ENCODE measurements around the gene TMEM120B. TPM values are rescaled to one million over a fixed set of nuclear protein-coding genes. Genes with fewer than 3 reads are reported as not detected.

Gene TMEM120B
- total RNA-seq: 9.4 and 13.9 TPM in 2 replicates

GRCh38 chr12:121712461-121713256 lies at the start of gene TMEM120B:
Gene TMEM120B (plus strand): TSS chr12:121712752. CDS start chr12:121712896, 144 bp downstream.

GRCh38 chr12:121669521-121669900 lies 43.0 kb upstream of the TMEM120B start, which contains the start of gene MORN3:
Gene MORN3 (minus strand): TSS chr12:121669654. CDS start chr12:121669483, 171 bp downstream.

GRCh38 chr12:121793440-121793837 lies 80.9 kb downstream of the TMEM120B start, which contains the start of gene RHOF:
Gene RHOF (minus strand): TSS chr12:121793688. CDS start chr12:121793633, 55 bp downstream.

GRCh38 chr12:121803861-121804416 lies 91.4 kb downstream of the TMEM120B start, which contains the start of gene SETD1B:
Gene SETD1B (plus strand): TSS chr12:121804009. CDS start chr12:121804738, 729 bp downstream.

Other genes starting within 250 kb of the TMEM120B start
- gene KDM2B, start 131.7 kb upstream of the TMEM120B start, total RNA-seq: 25.2 and 34.7 TPM in 2 replicates
- 10.8 and 16.2 TPM in 2 replicates for gene ORAI1, start 86.2 kb upstream of the TMEM120B start, total RNA-seq
- under 0.01 and 0.21 TPM in 2 replicates for gene MORN3, start 43.1 kb upstream of the TMEM120B start, total RNA-seq
- 10.0 and 40.7 TPM in 2 replicates for gene RHOF, start 80.9 kb downstream of the TMEM120B start, total RNA-seq
- gene SETD1B, start 91.3 kb downstream of the TMEM120B start, total RNA-seq: 1.4 and 2.3 TPM in 2 replicates
- 0.24 TPM in 1 of 2 replicates, not detected in the other for gene HPD, start 146.1 kb downstream of the TMEM120B start, total RNA-seq
- 58.2 and 61.9 TPM in 2 replicates for gene PSMD9, start 176.0 kb downstream of the TMEM120B start, total RNA-seq
- 16.4 and 21.5 TPM in 2 replicates for gene CFAP251, start 205.8 kb downstream of the TMEM120B start, total RNA-seq

Measured in tracheal epithelial cell (primary cell).